Measurements from ENCODE around the gene TMEM132D. TPM values are rescaled to one million over a fixed set of nuclear protein-coding genes. Genes with fewer than 3 reads are reported as not detected.

Gene TMEM132D
- polyA plus RNA-seq, 1 experiment = 0.02 TPM

DNA sequence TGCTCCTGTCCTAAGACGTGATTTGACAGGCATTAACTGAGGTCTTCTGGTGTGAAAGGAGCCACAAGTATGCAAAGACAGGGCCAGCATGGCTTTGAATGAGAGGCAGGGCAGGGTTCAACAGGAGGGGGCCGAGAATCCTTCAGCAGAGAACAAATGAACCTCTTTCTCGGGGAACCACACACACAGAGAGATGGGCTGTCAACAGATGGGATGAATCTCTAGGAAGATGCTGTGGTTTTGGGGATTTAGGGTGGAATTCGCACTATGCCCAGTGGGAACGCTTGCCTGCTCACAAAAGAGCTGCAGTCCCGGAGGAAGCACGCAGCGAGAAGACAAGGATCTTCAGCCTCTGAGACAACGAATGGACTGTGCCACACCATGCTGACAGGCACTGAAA is 537.2 kb downstream of the TMEM132D start:
- no peaks in the 10 kb centered on the region for H3K36me3 ChIP-seq (ENCODE audit: control insufficient read depth, insufficient read depth, low read length)
- ChIA-PET POLR2A (no interaction called here), CTCF (no interaction called here)
- no peak for DNase-seq (ENCODE audit: low read depth)
- no peak for TF ChIP-seq CTCF (IDR thresholded peaks at IDR 0.05; ENCODE audit: insufficient read depth, low read depth, low read length)
- H3K27me3 ChIP-seq (ENCODE audit: control insufficient read depth, insufficient read depth, low read length) = no peaks in the 10 kb centered on the region
- no peak overlapping the region for H3K4me3 ChIP-seq (ENCODE audit: low read depth, low read length)

- POLR2A ChIA-PET = no interaction called here
- Histone ChIP-seq H3K27me3 (ENCODE audit: control insufficient read depth, insufficient read depth, low read length) (no peaks in the 10 kb centered on the region), H3K36me3 (ENCODE audit: control insufficient read depth, insufficient read depth, low read length) (no peaks in the 10 kb centered on the region), H3K4me3 (ENCODE audit: low read depth, low read length) (no peak overlapping the region)
- DNase-seq (ENCODE audit: low read depth) = no peak
- CTCF ChIA-PET = no interaction called here
- TF ChIP-seq CTCF (IDR thresholded peaks at IDR 0.05; ENCODE audit: insufficient read depth, low read depth, low read length) = no peak
Observed at GRCh38 chr12:129363041-129363440, 540.8 kb downstream of the TMEM132D start.

GRCh38 chr12:129357233-129357632 is 546.6 kb downstream of the TMEM132D start:
- CTCF ChIA-PET = no interaction called here
- Histone ChIP-seq H3K36me3 (ENCODE audit: control insufficient read depth, insufficient read depth, low read length) (no peaks in the 10 kb centered on the region), H3K27me3 (ENCODE audit: control insufficient read depth, insufficient read depth, low read length) (no peaks in the 10 kb centered on the region), H3K4me3 (ENCODE audit: low read depth, low read length) (no peak overlapping the region)
- POLR2A ChIA-PET = no interaction called here
- no peak for TF ChIP-seq CTCF (IDR thresholded peaks at IDR 0.05; ENCODE audit: insufficient read depth, low read depth, low read length)
- no peak for DNase-seq (ENCODE audit: low read depth)

DNA sequence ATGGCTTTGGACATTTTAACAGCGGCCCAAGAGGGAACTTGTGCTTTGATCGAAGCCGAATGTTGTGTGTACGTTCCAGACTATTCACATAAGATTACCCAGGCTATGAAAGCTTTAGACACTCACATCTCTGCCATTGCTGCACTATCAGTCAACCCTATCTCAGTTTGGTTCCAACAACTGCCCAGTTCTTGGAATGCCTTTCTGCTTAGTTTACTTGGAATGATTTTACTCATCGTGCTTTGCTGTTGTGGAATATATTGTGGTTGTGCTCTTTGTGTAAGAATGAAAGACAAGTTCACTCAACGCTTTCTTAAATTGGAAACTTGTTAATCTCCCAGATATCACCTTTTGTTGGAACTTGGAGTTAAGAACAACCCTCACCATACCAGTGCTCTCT is 552.3 kb downstream of the TMEM132D start:
- CTCF ChIA-PET = no interaction called here
- H3K27me3 ChIP-seq (ENCODE audit: control insufficient read depth, insufficient read depth, low read length) = no peaks in the 10 kb centered on the region
- H3K36me3 ChIP-seq (ENCODE audit: control insufficient read depth, insufficient read depth, low read length) = no peaks in the 10 kb centered on the region
- no peak for DNase-seq (ENCODE audit: low read depth)
- POLR2A ChIA-PET = no interaction called here
- H3K4me3 ChIP-seq (ENCODE audit: low read depth, low read length) = no peak overlapping the region
- TF ChIP-seq CTCF (IDR thresholded peaks at IDR 0.05; ENCODE audit: insufficient read depth, low read depth, low read length) = no peak

DNA sequence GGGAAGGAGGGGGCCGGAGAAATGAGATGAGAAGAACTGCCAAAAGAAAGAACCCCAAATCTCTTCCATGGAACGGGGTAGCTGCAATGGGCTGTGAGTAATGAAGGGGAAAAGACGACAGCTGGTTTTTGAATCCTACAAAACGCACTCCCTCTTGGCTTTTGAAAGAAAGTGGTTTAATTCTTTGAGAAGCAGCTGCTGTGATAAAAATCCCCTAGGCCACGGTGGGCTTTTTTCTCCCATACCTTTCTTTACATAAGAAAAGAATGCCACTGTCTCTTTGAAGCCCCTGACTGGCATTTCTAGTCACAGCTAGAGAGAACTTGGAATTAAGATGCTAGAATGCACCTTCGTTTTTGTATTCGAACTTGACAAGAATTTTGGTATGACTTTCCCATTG is 564.5 kb downstream of the TMEM132D start:
- no peak for TF ChIP-seq CTCF (IDR thresholded peaks at IDR 0.05; ENCODE audit: insufficient read depth, low read depth, low read length)
- Histone ChIP-seq H3K36me3 (ENCODE audit: control insufficient read depth, insufficient read depth, low read length) (no peaks in the 10 kb centered on the region), H3K4me3 (ENCODE audit: low read depth, low read length) (no peak overlapping the region), H3K27me3 (ENCODE audit: control insufficient read depth, insufficient read depth, low read length) (no peaks in the 10 kb centered on the region)
- DNase-seq (ENCODE audit: low read depth) = no peak
- ChIA-PET CTCF (no interaction called here), POLR2A (no interaction called here)
